ENCODE data around the gene ADCY10.

GRCh38 chr1:167879508-167879907 lies 34.4 kb downstream of the ADCY10 start:
- TF ChIP-seq POLR2A (IDR thresholded peaks at IDR 0.05; ENCODE audit: low read depth, low read length) = no peak
- no peak for TF ChIP-seq TAF1 (IDR thresholded peaks at IDR 0.05; ENCODE audit: borderline replicate concordance, low read depth, low read length)
- no peak for TF ChIP-seq POLR2AphosphoS5 (IDR thresholded peaks at IDR 0.05; ENCODE audit: low read depth, low read length)
